OCI-M2 (cell line): ENCODE results near the gene PPARA.

ENCODE experiments used
- DNase-seq: peaks from one replicate; lab custom pipeline; 2025; ENCODE audit not compliant: unreplicated experiment; lab: John Stamatoyannopoulos, UW

The PPARA gene

DNA sequence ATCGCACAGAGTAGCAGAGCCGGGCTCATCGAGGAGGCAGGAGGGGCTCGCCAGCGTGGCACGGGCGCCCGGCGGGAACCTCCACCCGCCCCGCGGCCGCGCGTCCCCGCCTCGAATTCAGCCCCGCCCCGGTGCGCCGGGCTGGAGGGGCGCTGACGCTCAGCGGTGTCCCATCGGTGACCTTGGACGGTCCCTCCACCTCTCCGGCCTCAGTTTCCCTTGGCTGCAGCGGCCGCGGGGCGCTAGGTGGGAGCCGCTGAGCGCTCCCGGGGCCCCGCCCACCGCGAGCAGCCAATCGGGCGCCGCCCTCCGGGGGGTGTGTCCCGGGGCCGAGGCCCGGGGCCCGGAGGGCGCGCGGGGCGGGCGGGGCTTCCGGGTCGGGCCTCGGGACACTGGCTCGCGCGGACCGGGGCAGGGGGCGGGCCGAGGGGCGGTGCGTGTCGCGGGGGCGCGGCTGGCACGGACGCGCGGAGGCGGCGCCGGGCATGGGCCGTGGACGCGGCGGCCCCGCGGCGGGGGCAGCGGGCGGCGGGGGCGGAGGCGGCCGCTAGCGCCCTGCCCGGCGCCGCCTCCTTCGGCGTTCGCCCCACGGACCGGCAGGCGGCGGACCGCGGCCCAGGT is at the start of gene PPARA:
PPARA (plus strand) TSS at position 493 of the 621 bp plus-strand sequence. CDS start 47,858 bp downstream, outside the sequence.
- no peak for DNase-seq

DNA sequence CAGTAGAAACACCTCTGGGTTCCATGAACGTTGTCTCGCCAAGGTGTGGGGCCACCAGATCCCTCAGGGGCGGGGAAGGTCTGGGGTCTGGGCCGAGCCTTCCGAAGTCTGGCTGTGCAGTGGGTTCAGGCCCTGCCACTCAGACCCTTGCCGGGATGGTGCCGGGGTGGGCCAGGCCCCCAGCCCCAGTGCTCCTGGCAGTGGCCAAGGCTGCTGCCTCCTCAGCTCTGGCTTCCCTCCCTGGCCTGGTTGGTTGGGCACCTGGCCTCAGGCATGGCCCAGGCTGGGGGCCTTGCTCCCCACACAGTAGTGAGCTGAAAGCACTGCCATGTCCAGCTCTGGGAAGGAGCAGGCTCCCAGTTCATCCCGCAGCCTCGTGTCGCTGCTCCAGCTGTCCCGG is 48.2 kb upstream of the PPARA start:
- DNase-seq = no peak

DNA sequence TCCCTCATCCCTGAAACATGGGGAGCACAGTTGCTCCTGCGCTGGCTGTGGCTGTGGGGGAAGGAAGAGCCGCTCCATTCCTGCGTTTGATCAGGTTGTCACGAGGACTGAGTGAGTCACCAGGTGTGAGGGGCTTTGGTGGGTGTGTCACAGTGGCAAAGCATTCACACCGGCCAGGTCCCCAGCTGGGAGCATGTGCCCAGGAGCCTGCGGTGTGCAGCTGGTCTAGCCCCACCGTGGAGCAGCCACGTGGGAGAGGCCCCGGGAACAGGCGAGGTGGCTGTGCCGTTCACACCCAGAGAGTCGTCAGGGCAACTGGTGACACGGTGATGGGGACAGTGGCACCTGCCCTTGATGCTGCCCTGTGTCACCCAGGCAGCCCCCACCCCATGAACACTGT is 47.6 kb upstream of the PPARA start:
- DNase-seq = no peak

DNA sequence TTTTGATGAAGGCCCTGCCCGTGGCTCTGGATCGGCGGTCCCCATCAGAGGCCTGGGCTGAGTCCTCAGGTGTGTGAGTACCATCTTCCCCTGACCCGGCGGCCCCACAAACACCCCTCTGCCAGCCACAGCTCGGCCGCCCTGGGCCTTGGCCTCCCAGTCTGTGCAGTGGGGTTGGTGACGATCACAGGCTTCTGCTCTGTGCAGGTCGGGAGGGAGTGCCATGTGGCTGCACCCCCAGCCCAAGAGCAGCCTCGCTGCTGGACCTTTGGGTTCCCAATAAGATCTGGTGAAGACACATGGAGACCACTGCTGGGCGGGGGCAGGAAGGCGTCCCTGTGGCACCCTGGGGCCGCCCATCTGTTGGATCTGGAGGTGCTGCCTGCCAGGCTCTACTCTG is 47.1 kb upstream of the PPARA start:
- no peak for DNase-seq

DNA sequence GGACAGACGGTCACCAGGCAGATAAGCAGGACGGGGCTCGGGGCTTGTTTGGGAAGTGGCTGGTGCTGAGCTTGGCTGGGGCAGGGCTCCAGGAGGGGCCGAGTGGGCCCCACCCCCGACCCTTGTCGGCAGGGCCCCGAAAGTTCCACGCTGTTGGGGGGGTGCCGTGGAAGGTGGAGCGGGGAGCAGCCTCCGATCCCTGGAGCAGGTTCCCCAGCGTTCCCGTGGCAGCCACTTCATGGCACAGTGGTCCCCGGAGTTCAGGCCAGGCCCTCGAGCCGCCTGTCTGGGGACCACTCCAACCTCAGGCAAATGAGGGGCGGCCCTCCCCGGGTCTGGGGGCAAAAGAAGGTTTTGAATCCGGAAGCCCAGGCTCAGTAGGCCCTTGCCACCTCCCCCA is 46.7 kb upstream of the PPARA start:
- DNase-seq = no peak

DNA sequence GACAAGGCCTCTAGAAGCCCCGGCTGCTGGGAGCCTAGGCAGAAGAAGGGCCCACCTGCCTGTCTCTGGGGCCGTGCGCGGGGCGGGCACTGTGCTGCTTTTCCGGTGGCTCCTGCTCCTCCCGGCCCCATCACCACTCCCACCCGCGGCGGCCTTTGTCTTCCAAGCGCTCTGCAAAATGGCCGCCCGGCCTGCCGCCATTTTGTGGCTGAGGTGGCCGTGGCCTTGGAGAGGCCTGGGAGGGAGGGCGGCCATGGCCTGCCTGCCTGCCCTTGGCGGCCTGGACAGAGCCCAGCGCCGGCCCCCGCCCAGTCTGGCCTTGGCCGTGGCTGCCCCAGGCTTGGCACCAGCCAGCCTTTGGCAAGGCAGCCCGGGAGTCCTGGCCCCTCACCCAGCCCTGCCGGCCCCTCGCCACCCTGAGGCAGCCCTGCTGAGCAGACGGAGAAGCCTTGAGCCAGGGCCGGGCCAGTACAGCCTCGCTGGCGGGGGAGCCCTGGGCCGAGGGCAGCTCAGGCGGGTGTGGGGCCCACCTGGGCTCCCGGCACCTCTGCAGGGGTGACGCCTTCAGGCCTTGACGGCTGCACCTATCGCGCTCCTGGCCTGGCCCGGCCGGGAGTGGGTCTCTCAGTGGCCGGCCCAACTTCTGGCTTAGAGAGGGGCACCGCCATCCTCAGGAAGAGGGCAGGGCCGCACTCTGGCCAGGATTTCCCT is 46.0 kb upstream of the PPARA start:
- no peak for DNase-seq

DNA sequence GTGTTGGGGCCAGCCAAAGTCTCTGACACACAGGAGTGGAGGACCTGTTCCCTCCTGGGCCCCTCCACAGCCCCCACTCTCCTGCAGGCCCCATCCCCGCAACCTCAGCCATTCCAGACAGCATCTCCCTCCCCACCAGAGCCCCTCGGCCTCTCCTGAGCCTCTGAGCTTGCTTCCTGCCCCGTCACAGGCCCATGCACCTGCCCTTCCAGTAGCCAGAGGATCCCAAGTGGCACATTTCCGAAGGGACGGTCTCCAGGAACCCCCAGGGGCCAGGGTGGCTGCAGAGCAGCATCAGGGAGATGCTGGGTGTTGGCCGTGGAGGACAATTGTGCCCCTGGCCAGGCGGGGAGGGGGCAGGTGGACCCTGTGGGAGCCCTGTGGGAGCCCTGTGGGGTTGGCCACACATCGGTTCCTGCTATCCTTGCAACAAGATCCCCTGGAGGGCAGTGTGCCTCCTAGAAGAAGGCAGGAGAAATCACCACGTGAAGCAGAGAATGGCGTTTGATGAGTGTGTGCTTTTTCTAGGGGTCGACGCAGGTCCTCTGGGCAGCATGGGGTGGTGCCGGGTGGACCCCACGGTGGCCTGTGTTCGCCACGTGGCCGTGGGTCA is 45.3 kb upstream of the PPARA start:
- no peak for DNase-seq

DNA sequence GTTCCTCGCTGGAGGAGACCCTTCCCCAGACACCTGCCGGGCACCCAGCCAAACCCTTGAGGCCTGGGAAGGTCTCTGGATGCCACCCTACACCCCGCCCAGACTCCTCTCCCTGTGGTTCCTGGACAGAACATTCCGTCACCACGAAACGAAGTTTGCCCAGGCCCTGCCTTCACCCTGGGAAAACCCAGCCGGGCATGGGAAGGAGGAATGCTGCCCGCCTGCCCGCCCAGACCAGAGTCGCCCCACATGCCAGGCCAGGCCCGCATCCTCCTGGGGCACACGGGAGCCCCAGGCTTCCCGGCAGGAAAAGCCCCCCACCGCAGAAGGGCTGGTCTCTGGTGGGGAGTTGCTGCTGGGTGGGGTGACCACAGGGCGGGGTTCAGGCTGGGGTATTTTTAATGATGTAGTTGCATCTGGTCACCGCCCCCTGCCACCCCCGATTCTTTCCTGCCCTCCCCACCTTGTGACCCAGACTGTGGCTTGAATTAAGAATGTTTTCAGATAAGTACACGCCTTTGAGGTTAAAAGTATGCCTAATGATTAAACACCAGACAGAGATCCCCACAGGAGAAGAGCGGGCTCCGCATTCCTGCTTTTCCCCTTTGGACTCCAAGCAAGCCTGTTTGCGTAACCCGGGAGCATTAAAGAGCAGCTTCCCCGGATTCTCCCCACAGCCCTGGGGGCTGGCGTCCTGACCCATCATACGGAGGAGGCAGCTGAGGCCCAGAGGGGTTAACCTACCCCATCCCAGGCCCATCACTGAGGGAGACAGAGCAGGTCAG is 44.6 kb upstream of the PPARA start:
- no peak for DNase-seq

DNA sequence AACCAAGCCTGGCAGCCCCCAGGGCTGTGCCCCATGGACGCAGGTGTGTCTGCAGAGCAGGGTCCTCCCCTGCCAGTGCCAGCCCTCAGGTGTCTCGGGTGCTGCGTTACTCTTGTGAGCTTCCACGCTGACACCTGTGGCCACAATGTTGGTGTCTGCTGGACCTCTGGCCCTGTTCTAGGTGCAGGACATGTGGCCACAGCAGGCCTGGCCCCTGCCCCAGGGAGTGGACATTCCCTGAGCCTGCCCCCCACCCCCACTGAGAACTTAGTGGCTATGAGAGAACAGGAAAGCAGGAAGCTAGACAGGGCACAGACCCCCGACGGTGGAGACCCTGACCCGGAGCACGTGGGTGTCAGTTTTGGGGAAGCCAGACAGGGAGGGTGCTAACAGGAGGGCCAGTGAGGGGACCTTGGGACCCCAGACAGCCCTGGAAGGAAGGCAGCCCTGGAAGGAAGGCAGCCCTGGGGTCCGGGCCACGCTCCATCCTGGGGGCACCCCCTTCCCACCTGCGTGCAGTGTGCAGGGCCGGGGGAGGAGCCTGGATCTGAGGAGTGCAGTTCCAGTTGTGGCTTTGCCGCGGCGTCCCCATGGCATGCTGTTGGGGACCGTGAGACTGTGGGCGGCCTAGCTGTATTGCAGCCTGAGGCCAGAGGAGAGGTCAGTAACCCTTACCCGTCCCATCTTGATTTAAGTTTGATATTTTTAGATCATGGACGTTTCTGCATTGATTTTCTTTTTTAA is 43.9 kb upstream of the PPARA start:
- no peak for DNase-seq

DNA sequence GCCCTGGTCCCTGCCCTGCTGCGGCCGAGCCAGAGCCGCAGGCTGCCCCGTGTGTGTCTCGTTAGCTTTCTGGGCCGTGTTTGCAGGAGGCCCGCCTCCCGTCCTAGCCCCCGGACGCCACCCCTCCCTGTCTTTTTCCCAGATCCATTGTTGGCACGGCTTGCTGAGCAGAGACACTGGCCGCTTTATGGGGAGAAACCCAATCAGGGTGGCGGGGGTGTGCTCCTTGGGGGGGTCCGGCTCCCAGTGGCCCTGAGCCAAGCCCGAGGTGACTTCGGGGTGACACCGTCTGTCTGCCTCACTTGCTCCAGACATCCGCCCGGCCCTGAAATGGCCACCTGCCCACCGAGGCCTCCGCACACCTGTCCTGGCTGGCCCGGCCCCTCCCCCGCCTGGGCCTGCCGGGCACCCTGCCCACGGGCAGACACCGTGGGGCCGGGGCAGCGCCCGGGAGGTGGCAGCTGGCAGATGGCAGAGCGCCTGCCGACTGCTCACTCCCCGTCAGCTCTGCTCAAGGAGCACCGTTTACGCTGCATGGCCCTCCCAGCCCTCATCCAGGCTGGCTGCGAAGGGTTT is 43.1 kb upstream of the PPARA start:
- no peak for DNase-seq

DNA sequence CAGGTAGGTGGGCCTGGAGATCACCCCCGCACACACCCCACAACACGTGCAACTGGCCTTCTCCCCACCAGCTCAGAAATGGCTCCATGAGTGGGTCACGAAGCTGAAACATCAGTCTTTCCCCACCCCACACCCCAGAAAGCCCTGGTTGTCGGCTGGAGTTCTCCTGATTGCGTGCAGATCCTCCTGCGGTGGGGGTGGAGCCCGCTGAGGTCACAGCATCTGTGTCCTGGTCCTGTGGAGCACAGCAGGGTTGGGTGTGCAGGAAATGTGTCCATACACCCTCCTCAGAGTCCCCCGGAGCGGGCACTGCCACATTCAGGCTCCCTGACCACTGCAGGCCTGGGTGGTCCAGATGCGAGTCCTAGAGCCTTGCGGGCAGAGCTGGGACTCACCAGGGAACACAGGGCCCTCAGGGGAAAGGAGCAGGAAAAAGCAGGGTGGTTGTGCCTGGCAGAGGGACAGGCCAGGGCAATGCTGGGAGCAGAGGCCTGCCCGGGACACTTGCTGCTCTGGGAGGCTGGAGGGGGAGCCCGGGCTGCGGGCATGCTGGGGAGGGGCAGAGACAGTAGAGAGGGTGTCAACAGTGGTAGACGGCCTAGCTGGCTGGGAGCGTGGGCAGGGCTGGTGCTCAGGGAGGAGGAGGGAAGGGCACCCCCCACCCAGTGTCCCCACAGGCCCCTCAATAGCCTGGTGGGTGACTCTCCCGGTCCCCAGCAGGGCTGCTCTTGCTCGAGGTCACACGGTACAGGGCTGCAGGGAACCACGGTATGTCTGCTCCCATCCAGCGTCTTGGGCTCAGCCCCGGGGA is 42.4 kb upstream of the PPARA start:
- DNase-seq = no peak

DNA sequence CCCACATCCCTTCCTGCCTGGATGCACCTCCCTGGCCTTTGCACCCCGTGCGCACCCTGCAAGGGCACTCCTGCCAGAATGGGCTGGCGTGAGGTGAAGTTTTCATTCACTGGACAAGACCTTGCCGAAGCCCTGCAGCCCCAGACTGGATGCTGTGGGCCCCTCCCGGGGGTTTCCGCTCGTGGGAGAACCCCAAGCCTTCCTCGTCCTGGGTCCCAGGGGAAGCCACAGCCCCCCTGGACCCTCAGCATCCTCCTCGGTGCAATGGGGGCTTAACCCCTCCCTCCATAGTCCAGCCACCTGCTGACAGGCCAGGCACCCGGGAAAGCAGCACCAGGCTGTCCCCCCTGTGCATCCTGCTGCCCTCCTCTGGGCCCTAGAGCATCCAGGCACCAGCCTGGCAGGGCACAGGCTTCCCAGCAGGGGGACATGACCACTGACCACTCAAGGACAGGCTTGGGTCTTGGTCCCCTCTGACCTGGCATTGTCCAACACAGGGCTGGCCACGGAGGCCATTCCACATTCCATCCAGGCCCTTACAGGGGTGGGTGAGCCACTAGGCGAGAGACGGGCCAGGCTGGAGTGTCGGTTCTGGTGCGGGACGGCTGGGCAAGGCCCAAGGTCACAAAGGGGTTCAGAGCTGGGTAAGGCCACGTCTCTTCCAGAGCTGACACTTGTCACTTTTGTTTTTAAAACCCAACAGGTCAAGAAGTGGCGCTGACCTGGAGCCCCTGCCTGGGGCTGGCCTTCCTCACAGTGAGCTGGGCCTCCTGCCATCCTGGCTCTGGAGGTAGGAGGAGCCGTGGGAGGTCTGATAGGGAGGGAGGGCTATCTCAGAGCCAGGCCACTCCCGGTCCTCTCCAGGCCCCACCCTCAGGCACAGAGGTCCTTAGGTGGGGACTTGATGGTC is 41.5 kb upstream of the PPARA start:
- DNase-seq = no peak

DNA sequence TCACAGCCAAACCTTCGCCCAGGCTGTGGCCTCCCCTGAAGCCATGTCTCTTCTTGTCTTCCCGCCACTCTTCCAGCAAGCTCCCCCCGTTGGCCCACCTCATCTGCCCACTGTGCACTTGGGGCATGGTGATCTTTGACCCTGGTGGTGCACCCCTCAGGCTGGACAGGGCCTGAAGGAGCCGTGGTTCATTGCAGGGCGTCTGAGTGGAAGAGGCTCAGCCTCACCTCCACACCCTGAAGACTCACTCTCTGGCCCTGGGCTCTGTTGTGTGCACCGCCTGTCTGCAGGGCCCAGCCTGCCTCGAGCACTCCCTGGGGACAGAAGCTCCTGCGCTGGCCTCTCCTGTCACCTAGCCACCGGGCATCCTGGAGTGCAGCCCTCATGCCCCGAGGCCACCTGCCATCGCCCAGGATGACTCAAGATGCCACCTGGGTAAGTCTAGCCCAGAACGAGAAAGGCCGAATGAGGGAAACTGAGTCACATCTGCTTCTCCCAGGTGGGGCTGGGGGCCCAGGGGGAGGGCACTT is 40.8 kb upstream of the PPARA start:
- DNase-seq = no peak

DNA sequence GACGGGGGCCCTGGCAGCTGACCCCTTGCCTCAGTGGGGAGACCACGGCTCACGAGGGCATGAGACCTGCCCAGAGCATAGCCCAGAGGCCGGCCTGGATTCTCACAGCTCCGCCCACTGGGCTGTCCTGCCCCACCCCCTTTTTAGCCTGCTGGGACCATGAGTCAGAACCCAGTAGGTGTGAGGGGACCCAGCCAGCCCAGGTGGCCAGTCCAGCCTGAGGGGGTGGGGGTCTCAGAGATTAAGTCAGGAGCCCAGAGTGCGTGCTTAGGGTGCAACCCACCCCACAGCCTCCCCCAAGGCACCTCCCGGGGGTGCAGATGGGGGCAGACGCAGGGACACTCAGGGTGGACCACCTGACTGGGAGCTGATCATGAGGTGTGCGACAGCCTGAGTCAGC is 40.1 kb upstream of the PPARA start:
- no peak for DNase-seq

DNA sequence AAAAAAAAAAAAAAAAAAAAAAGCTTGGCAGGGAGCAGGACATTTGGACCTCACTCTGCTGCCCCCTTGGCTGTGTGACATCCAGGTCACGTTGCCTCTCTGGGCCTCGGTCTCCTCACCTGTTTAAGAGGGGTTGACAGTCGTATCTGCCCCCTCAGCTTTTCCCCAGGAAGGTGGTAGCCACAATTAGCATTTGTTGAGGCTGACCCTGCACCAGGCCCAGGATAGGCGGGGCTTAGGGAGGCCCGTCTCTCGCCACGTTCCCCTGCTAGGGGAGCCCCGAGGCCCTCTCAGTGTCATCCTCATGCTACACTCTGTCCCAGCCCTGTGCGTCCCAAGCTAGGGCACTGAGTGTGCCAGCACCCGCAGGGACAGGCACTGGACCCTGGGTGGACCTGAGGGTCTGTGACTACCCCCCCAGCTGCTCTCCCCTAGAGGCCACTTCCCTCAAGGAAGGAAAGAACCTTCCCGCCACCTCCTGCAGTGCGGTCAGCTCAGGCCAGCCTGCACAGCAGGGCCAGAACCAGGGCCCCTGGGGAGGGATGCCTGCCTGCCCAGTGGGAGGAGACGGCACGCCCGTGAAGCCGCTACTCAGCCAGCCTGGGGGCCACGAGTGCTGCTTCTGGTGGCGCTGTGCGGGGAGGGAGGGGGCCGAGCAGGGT is 38.5 kb upstream of the PPARA start:
- DNase-seq = no peak

DNA sequence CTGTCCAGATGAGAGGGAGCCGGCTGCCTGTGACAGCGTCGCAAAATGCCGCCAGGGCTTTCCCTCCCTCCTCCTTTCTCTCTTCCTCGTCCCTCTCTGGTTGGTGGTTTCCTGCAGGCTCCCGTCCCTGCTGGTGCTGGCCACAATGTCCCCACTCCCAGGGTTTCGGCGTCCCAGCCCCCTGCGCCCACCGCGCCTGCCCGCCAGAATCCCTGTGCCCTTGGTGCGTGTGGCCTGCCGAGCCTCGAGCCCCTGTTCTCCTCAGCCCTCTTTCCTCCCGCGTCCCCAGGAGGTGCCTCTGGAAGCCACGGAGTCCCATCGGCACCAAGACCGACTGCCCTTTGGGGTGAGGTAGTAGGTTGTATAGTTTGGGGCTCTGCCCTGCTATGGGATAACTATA is 37.9 kb upstream of the PPARA start:
- no peak for DNase-seq

DNA sequence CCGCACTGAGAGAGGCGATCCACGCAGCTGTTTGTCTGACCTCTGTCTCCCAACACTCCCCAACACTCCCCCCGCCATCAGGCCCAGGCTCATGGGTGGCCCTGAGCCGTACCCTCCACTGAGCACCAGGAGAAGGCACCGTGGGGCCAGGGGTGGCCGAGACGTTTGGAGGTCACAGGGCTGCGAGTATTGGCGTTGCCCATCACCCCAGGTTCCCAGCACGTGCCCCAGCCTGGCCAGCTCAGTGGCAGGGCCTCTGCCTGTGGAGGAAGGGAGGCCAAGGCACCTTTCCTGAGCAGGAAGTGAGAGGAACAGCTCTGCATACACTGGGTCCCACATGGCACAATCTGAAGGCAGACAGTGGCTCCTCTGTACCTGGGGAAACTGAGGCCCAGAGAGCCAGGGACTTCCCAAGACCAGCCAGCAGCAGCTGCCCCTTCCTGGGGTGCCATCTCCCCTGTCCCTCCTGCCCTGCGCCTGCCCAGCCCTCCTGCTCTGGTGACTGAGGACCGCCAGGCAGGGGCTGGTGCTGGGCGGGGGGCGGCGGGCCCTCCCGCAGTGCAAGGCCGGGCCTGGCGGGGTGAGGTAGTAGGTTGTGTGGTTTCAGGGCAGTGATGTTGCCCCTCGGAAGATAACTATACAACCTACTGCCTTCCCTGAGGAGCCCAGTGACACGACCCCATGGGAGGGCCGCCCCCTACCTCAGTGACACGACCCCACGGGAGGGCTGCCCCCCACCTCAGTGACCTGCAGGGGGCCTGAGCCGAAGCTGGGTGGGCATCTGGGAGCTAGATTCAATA is 37.0 kb upstream of the PPARA start:
- DNase-seq = no peak
